ENCODE measurements around the gene KAT2A.

GRCh38 chr17:42132941-42133340 is 11.8 kb upstream of the KAT2A start:
- TF ChIP-seq CTCF (IDR thresholded peaks at IDR 0.05) (no peak), POLR2A (IDR thresholded peaks at IDR 0.05) (no peak)
